ENCODE data around the gene CBR3. TPM values are rescaled to one million over a fixed set of nuclear protein-coding genes. Genes with fewer than 3 reads are reported as not detected.
A peak's percentile ranks its signal among the peaks of the same experiment; 100 is the strongest.

CBR3 gene
- 20.1 and 23.6 TPM in 2 replicates for total RNA-seq (2021)
- percentile 66 among the genes with signal in this experiment for Bru-seq, nascent RNA
- BruChase-seq, experiment 1, labeled RNA remaining after a 2-hour chase, result percentile 50 among the genes with signal in this experiment
- BruChase-seq, experiment 2, labeled RNA remaining after a 6-hour chase, result percentile 61 among the genes with signal in this experiment
- long read RNA-seq, transcript CBR3-201 (3 exons, 1,169 nt), result major isoform, 47 of 58 reads
- long read RNA-seq, partial matches to known transcripts, result 0 of 58 reads
- long read RNA-seq, other reads (novel, unspliced or antisense), result 11 of 58 reads

DNA sequence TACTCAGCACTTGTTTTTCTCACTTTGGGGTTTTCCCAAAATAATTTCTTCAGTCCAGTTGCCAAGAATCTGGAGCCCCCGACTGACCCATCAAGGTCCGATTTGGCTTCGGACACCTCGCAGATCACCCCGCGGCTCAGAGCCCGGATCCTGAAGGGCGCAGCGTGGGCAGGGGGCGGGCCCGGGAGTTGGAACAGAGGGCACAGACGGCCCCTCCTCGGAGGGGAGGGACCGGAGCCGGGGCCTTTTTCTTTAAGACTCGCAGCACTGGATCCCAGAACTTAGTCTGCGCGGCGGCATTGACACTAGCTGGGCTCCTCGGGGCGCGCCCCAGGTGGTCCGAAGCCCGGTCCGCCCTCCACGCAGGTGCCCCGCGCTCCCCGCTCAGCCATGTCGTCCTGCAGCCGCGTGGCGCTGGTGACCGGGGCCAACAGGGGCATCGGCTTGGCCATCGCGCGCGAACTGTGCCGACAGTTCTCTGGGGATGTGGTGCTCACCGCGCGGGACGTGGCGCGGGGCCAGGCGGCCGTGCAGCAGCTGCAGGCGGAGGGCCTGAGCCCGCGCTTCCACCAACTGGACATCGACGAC lies at the start of gene CBR3:
Gene CBR3 (plus strand): TSS at position 277 of the 588 bp plus-strand sequence. CDS start 114 bp downstream, at position 391.
- Histone ChIP-seq H3F3A (ENCODE audit: insufficient read depth, low read depth) (peaks cover 29% of the 10 kb centered on the region; the same call in 1 of the 2 replicates), H3K9me3 (ENCODE audit: insufficient read depth, low read depth) (no peaks in the 10 kb centered on the region), H3K9me2 (ENCODE audit: insufficient read depth) (no peaks in the 10 kb centered on the region), H3K4me3 (peak within 1 kb of the TSS; percentile 76), H4K20me1 (ENCODE audit: insufficient read depth) (no peaks in the 10 kb centered on the region), H3K4me2 (peak within 1 kb of the TSS; percentile 94), H2AFZ (peak within 1 kb of the TSS; percentile 94), H3K4me1 (replicated peaks; ENCODE audit: insufficient read depth) (peaks cover 17% of the 10 kb centered on the region; the same call in 1 of the 2 replicates), H3K79me2 (ENCODE audit: low read depth) (0 out of 2 replicates have a peak, but pooled peaks cover 2% of the 10 kb centered on the region), H3K36me3 (ENCODE audit: low read depth) (no peaks in the 10 kb centered on the region), H3K27ac (peak within 1 kb of the TSS; percentile 84), H3K27me3 (ENCODE audit: insufficient read depth, low read depth) (no peaks in the 10 kb centered on the region)
- ChIA-PET CTCF (no interaction called here), POLR2A (ENCODE audit: unreplicated experiment) (interaction anchor here (0.6 to 1.2 kb wide), 3 partner anchors 8 to 47 kb away, joined by 4 to 6 read pairs (median 4); no protein-coding TSS in a partner anchor)
- peak; percentile 38 to 60 for DNase-seq
- TF ChIP-seq EZH2 (IDR thresholded peaks at IDR 0.05; ENCODE audit: low read depth), result no peak
- TF ChIP-seq, protein P1, sequence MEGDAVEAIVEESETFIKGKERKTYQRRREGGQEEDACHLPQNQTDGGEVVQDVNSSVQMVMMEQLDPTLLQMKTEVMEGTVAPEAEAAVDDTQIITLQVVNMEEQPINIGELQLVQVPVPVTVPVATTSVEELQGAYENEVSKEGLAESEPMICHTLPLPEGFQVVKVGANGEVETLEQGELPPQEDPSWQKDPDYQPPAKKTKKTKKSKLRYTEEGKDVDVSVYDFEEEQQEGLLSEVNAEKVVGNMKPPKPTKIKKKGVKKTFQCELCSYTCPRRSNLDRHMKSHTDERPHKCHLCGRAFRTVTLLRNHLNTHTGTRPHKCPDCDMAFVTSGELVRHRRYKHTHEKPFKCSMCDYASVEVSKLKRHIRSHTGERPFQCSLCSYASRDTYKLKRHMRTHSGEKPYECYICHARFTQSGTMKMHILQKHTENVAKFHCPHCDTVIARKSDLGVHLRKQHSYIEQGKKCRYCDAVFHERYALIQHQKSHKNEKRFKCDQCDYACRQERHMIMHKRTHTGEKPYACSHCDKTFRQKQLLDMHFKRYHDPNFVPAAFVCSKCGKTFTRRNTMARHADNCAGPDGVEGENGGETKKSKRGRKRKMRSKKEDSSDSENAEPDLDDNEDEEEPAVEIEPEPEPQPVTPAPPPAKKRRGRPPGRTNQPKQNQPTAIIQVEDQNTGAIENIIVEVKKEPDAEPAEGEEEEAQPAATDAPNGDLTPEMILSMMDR (conservative IDR thresholded peaks at IDR 0.05), result no peak
- intact Hi-C loops (cut with micrococcal nuclease; ENCODE audit: unreplicated experiment), result no loop called here
- BruUV-seq (replicated peaks), result no TSS peak

DNA sequence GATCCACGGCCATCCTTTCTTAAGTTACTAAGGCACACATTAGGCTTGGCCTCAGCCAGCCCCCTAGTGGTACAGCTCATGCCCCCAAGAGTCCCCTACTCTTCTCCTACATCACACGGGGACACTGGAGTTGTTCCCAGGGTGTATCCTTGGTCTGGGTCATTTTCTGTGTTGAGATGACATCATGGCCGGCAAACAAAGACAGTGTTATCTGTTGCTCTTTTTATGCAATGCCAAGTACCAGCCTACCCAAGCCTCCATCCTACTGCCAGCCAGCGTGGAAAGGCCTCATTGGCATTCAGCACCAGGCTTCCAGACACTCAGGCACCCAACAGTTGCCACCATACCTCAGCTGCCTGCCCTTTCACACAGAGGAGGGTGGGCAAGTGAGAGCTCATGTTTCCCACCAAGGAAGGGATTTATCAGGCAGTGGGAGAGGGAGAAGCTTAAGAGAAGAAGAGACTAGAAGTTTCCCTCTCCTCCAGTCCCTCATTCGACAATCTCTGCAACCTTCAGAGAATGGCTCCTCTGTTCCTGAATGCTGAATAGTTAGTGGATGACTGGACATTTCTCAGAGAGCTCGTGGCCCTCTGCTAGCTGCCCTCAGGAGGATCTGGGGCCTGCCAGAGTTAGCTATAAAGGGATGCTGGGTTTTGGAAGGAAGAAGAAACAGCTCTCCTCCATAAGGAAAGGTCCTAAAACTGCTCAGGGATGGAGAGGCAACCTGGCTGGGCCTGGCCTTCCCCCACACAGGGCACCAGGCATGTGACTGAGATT lies 47.3 kb upstream of the CBR3 start:
- DNase-seq, result no peak
- H4K20me1 ChIP-seq (ENCODE audit: insufficient read depth), result no peaks in the 10 kb centered on the region
- no peaks in the 10 kb centered on the region for H3K27me3 ChIP-seq (ENCODE audit: insufficient read depth, low read depth)
- no TSS peak for BruUV-seq (replicated peaks)
- H3K9me2 ChIP-seq (ENCODE audit: insufficient read depth), result no peaks in the 10 kb centered on the region
- H3K27ac ChIP-seq, result no peak overlapping the region
- no peaks in the 10 kb centered on the region for H3F3A ChIP-seq (ENCODE audit: insufficient read depth, low read depth)
- intact Hi-C loops (cut with micrococcal nuclease; ENCODE audit: unreplicated experiment), result no loop called here
- H2AFZ ChIP-seq, result no peak overlapping the region
- H3K79me2 ChIP-seq (ENCODE audit: low read depth), result no peaks in the 10 kb centered on the region
- H3K4me1 ChIP-seq (replicated peaks; ENCODE audit: insufficient read depth), result no peaks in the 10 kb centered on the region
- H3K4me3 ChIP-seq, result no peak overlapping the region
- ChIA-PET CTCF (interaction anchor here (0.6 kb wide), 1 partner anchor 331 kb away, joined by 3 read pairs; no protein-coding TSS in a partner anchor), POLR2A (ENCODE audit: unreplicated experiment) (interaction anchor here (0.6 to 0.7 kb wide), 3 partner anchors 11 to 155 kb away, joined by 4 to 5 read pairs (median 4); partner anchors contain the start of gene CBR3)
- no peak for TF ChIP-seq EZH2 (IDR thresholded peaks at IDR 0.05; ENCODE audit: low read depth)
- TF ChIP-seq, protein P1 (conservative IDR thresholded peaks at IDR 0.05), result no peak
- H3K36me3 ChIP-seq (ENCODE audit: low read depth), result no peaks in the 10 kb centered on the region
- no peaks in the 10 kb centered on the region for H3K9me3 ChIP-seq (ENCODE audit: insufficient read depth, low read depth)
- H3K4me2 ChIP-seq, result no peak overlapping the region

DNA sequence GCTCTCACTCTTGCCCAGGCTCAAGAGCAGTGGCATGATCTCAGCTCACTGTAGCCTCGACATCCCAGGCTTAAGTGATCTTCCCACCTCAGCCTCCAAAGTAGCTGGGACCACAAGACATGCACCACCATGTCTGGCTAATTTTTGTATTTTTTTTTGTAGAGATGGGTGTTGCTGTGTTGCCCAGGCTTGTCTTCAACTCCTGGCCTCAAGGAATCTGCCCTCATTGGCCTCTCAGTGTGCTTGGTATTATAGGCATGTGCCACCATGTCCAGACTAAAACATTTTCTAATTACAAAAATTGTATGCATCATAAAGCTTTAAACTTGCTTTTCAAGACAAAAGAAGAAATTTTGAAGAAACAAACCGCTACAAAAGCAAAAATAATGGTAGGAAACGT lies 44.9 kb upstream of the CBR3 start:
- TF ChIP-seq, protein P1 (conservative IDR thresholded peaks at IDR 0.05), result no peak
- no peak for TF ChIP-seq EZH2 (IDR thresholded peaks at IDR 0.05; ENCODE audit: low read depth)

More for the DNA sequence above, 44.9 kb upstream of the CBR3 start:
- intact Hi-C loops (cut with micrococcal nuclease; ENCODE audit: unreplicated experiment), result no loop called here
- no peaks in the 10 kb centered on the region for H3K9me3 ChIP-seq (ENCODE audit: insufficient read depth, low read depth)
- H3K36me3 ChIP-seq (ENCODE audit: low read depth), result no peaks in the 10 kb centered on the region
- no peak for DNase-seq
- BruUV-seq (replicated peaks), result no TSS peak
- H3K27ac ChIP-seq, result no peak overlapping the region
- no peaks in the 10 kb centered on the region for H3F3A ChIP-seq (ENCODE audit: insufficient read depth, low read depth)
- no peaks in the 10 kb centered on the region for H3K79me2 ChIP-seq (ENCODE audit: low read depth)
- H3K4me3 ChIP-seq, result no peak overlapping the region
- H3K9me2 ChIP-seq (ENCODE audit: insufficient read depth), result no peaks in the 10 kb centered on the region
- no peaks in the 10 kb centered on the region for H3K4me1 ChIP-seq (replicated peaks; ENCODE audit: insufficient read depth)
- H4K20me1 ChIP-seq (ENCODE audit: insufficient read depth), result no peaks in the 10 kb centered on the region
- ChIA-PET POLR2A (ENCODE audit: unreplicated experiment) (no interaction called here), CTCF (no interaction called here)
- no peaks in the 10 kb centered on the region for H3K27me3 ChIP-seq (ENCODE audit: insufficient read depth, low read depth)
- H3K4me2 ChIP-seq, result no peak overlapping the region
- H2AFZ ChIP-seq, result no peak overlapping the region

Measured in PC-9 (cell line).